GM12892 (cell line): Measurements from ENCODE around the gene GRAMD1C.

Experiments used
- POLR2A ChIP-seq: IDR thresholded peaks from 2 replicates; pipeline ENCODE4 v1.6.1; 2011; ENCODE audit warnings: low read depth, low read length, control low read depth
- POLR2AphosphoS5 ChIP-seq: IDR thresholded peaks from 2 replicates; pipeline ENCODE4 v1.6.1; 2011; ENCODE audit warnings: low read depth, low read length, control low read depth
- TAF1 ChIP-seq: IDR thresholded peaks from 2 replicates; pipeline ENCODE4 v1.6.1; 2011; ENCODE audit warnings: low read depth, mild to moderate bottlenecking, control low read depth, low read length, borderline replicate concordance

DNA sequence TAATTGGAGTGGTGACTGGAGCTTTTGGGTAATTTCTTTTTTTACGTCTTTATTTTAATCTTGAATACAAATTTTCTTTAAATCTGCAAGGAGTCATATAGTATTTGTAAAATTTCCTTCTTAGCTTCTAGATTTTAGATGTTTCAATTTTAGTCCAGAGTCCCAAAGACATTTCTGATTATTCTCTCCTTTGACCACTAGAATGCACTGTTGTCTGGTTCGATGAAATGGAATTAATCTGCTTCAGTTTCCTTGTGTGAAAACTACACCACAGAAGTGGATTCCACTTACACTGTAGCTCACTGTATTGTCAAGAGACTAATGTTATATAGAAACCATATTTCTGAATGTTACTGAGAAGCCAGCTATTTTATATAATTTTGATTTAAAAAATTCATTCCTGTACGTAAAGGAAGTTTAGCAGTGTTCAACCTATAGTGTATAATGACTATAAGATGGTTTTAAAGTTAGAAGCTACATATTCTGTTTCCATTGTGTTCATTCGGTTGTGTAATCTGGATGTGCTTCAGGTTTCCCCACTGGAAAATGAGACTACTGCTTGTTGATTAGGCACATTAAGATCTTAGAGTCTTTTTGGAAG is 6.1 kb downstream of the GRAMD1C start:
- TF ChIP-seq TAF1 (no peak), POLR2A (no peak), POLR2AphosphoS5 (no peak)
